T-helper 9 cell (primary cell): ENCODE data around the gene SUMF2.
"Not testable (repeated sequence)": the region's sequence is repeated elsewhere in the genome, so short reads cannot be mapped to it uniquely, and the experiment has no call there.

ENCODE experiments used
- DNase-seq: peaks from one replicate; pipeline ENCODE4 v3.0.0-alpha.2; 2020

The SUMF2 gene

DNA sequence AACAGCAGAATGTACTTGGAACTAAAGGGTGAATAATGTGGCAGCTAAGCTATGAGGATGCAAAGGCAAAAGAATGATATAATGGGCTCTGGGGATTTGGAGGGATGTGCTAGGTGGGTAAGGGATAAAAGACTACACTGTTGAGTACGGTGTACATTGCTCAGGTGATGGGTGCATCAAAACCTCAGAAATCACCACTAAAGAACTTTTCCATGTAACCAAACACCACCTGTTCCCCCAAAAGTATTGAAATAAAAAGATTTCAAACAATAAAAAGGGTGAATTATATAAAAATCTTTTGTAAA lies 43.8 kb downstream of the SUMF2 start:
- DNase-seq = no peak

DNA sequence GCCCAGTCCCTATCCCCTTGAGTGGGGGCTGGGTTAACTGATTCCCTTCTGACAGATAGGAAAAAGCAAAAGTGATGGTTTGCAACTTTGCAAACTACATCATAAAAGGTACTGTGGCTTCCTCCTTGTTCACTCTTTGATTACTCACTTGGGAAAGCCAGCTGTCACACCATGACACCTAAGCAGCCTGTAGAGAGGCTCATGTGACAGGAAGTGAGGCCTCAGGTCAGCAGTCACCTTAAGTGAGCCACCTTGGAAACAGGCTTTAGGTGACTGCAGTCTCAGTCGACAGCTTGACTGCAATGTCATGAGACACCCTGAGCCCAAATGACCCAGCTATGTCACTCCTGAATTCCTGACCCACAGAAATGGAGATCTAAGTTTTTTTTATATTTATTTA lies 46.5 kb downstream of the SUMF2 start:
- DNase-seq = no peak

DNA sequence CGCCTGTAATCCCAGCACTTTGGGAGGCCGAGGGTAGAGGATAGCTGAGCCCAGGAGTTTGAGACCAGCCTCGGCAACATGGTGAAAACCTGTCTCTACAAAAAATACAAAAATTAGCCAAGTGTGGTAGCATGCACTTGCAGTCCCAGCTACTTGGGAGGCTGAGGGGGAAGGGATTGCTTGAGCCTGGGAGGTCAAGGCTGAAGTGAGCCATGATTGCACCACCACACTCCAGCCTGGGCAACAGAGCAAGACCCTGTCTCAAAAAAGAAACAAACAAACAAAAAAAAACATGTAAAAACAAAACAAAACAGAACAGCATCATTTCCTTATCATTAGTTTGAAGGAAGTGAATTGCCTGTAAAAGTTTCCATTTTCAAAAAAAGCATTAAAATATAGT lies 48.2 kb downstream of the SUMF2 start:
- not testable (repeated sequence) for DNase-seq

DNA sequence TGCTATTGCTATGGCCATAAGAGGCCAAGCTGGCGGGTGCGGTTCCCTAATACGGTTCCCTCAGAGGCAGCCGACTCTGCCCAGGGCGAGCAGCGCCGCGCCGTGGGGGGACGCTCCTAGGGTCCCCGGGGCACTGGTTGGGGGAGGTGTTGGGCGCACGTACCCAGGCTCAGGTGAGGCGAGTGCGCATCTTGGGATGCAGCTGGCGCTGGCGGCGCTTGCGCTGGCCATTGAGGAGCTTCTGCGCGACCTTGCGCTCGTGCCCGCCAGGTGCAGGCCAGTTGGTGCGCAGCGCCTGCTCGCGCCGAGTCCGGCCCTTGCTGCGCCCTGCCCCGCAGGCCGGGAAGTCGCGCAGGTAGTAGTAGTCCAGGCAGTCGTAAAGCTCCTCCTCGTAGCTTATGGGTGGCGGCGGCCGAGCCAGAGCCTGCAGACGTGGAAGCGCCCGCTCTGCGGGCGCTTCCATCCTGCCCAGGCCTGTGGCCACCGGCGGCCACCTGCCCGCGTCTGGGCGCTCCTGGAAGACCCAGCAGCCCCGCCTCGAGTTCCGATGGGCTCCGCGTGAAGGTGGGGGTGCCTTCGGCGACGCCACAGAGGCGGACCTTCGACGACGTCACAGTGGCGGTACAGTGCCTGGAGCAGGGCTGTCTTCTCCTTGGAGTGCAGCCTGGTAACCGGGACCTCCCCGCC lies 51.9 kb downstream of the SUMF2 start, which contains the start of gene NUPR2:
Gene NUPR2, minus strand, starts transcription at position 566 of the 687 bp plus-strand sequence. Its CDS starts 103 bp downstream, at position 463.
- DNase-seq = no peak

DNA sequence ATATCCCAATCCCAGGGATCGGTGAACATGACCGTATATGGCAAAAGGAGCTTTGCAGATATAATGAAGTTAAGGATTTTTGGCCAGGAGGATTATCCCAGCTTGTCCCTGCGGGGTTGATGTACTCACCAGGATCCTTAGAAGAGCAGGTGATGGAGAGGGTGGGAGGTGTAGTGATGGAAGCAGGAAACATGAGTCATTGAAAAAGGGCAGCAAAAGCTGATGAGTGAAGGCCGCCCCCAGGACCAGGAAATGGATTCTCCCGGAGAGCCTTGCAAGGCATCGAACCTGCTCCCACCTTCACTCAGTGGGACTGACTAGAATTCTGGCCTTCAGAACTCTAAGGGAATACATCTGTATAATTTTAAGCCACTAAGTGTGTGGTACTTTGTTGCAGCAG lies 57.4 kb downstream of the SUMF2 start:
- no peak for DNase-seq

DNA sequence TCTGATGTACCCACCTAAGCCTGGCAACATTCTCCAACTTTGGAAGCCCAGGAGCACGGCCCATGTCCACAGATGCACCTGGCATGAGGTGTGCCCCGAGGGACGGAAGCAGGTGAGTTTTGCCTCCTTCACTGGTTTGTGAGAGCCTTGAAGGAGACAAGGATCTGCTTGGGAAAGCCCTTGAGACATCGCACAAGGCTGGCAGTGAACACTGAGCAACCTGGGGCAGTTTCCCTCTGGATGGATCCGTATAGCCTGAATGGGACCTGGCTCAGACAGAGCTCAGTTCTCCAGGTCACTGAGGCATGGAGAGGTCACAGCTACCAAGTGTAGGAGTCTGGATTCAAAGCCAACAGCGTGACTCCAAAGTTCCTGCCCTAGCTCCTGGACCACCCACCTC lies 60.9 kb downstream of the SUMF2 start:
- DNase-seq = no peak

DNA sequence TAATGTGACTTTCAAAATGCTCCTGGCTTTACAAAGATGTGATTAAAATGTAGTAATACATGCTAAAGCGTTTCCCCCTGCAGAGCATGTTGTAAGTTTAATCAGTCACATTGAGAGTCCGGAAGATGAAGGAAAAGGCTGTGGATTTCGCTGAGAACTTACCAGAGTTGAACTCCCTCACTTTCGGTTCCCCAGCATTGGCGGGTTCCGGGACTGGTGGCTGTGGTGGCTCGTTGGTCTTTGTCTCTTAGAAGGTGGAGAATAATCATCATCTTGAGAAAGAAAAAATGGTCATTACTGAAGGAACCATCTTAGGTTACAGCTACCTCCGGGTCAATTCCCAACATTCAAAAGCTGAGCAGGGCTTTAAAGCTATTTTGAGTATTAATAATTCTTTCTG lies 61.7 kb downstream of the SUMF2 start:
- no peak for DNase-seq

DNA sequence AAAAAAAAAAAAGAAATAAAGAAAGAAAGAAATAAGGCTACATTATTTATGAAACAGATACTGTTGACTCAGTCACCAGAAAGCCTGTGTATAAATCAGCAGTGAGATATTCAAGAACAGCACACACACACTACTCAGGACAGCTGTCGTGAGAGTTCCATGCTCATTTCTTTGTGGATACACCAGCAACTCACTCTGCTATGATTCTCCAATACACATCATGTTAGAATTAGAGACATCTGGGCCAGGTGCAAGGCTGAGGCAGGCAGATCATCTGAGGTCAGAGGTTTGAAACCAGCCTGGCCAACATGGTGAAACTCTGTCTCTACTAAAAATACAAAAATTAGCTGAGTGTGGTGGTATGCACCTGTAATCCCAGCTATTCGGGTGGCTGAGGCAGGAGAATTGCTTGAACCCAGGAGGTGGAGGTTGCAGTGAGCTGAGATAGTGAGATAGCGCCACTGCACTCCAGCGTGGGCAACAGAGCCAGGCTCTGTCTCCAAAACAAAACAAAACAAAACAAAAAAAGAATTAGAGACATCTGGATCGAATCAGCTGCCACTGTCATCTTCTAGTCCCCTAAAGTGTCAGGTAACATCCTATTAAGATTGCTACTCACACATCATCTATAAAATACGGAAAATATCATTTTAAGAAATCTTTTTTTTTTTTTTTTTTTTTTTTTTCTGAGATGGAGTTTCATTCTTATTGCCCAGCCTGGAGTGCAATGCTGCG lies 63.3 kb downstream of the SUMF2 start:
- DNase-seq = no peak
